WTC11 (cell line): ENCODE data around the gene ABAT. TPM values are rescaled to one million over a fixed set of nuclear protein-coding genes. Genes with fewer than 3 reads are reported as not detected.
A peak's percentile ranks its signal among the peaks of the same experiment; 100 is the strongest.
"Not testable (repeated sequence)": the region's sequence is repeated elsewhere in the genome, so short reads cannot be mapped to it uniquely, and the experiment has no call there.

ENCODE experiments used
- ATAC-seq: fragments of 200-7000 bp; cut with Tn5 transposase; 2 replicates; pipeline ENCODE4 v1.10.0; 2021; ENCODE audit warnings: mild to moderate bottlenecking, moderate library complexity
- CTCF ChIA-PET: fragments of 300-600 bp; sonication (Branson Sonifier 250); formaldehyde crosslinking; loops from one replicate; lab custom pipeline; 2021; ENCODE audit warnings: antibody characterized with exemption; lab: Charles Lee
- POLR2A ChIA-PET: fragments of 350-600 bp; sonication (Branson Sonifier 250); formaldehyde crosslinking; loops from one replicate; lab custom pipeline; 2021; ENCODE audit warnings: antibody characterized with exemption; lab: Charles Lee
- DNase-seq: peaks from one replicate; pipeline ENCODE4 v3.0.0; 2021; ENCODE audit warnings: low spot score
- H3K27ac Mint-ChIP-seq: 2 replicates; pipeline ENCODE4 v1.8.0; 2021; ENCODE audit warnings: mixed read lengths
- H3K27me3 Mint-ChIP-seq: 2 replicates; pipeline ENCODE4 v1.8.0; 2021; ENCODE audit warnings: low read depth, mild to moderate bottlenecking, moderate library complexity, mixed read lengths
- H3K36me3 Mint-ChIP-seq: 2 replicates; pipeline ENCODE4 v1.8.0; 2021; ENCODE audit warnings: mixed read lengths
- H3K4me1 Mint-ChIP-seq: 2 replicates; pipeline ENCODE4 v1.8.0; 2022; ENCODE audit warnings: mixed read lengths
- H3K4me3 Mint-ChIP-seq: 2 replicates; pipeline ENCODE4 v1.8.0; 2021; ENCODE audit warnings: mild to moderate bottlenecking, moderate library complexity, mixed read lengths
- H3K9me3 Mint-ChIP-seq: 2 replicates; pipeline ENCODE4 v1.8.0; 2021; ENCODE audit warnings: mixed read lengths
- CDX4 ChIP-seq: fragments of 250-450 bp; sonication (Bioruptor Pico); IDR thresholded peaks from 2 replicates; pipeline ENCODE4 v1.9.0; 2021; ENCODE audit warnings: moderate library complexity, mild to moderate bottlenecking, inconsistent platforms, borderline replicate concordance
- CTCF ChIP-seq: fragments of 200-600 bp; IDR thresholded peaks from 2 replicates; pipeline ENCODE4 v1.8.0; 2022; ENCODE audit warnings: antibody characterized with exemption
- GABPB1 ChIP-seq: sonication (generic); formaldehyde crosslinking; IDR thresholded peaks from 2 replicates; pipeline ENCODE4 v1.8.1; 2023; ENCODE audit warnings: mild to moderate bottlenecking, missing genetic modification reagents
- GTF2I ChIP-seq: fragments of 250-450 bp; sonication (Bioruptor Pico); conservative IDR thresholded peaks from 2 replicates; pipeline ENCODE4 v1.4.0; 2021; ENCODE audit warnings: mild to moderate bottlenecking
- JUN ChIP-seq: sonication (generic); formaldehyde crosslinking; IDR thresholded peaks from 2 replicates; pipeline ENCODE4 v1.8.0; 2023; ENCODE audit warnings: mild to moderate bottlenecking, missing genetic modification reagents
- MAX ChIP-seq: sonication (generic); formaldehyde crosslinking; IDR thresholded peaks from 2 replicates; pipeline ENCODE4 v1.8.0; 2022; ENCODE audit warnings: mild to moderate bottlenecking, missing genetic modification reagents
- NR2C2 ChIP-seq: sonication (generic); formaldehyde crosslinking; IDR thresholded peaks from 2 replicates; pipeline ENCODE4 v1.8.0; 2022; ENCODE audit warnings: mild to moderate bottlenecking, missing genetic modification reagents
- OVOL2 ChIP-seq: fragments of 250-450 bp; sonication (Bioruptor Pico); IDR thresholded peaks from 2 replicates; pipeline ENCODE4 v1.9.0; 2021; ENCODE audit warnings: mild to moderate bottlenecking, borderline replicate concordance
- PRRX2 ChIP-seq: fragments of 250-450 bp; sonication (Bioruptor Pico); IDR thresholded peaks from 2 replicates; pipeline ENCODE4 v1.8.0; 2021; ENCODE audit warnings: mild to moderate bottlenecking
- STAT6 ChIP-seq: sonication (generic); formaldehyde crosslinking; conservative IDR thresholded peaks from 2 replicates; pipeline ENCODE4 v1.8.1; 2023; ENCODE audit warnings: mild to moderate bottlenecking, low read depth, missing genetic modification reagents, moderate library complexity
- USF1 ChIP-seq: sonication (generic); formaldehyde crosslinking; IDR thresholded peaks from 2 replicates; pipeline ENCODE4 v1.8.0; 2022; ENCODE audit warnings: mild to moderate bottlenecking, missing genetic modification reagents
- ZBTB43 ChIP-seq: sonication (generic); formaldehyde crosslinking; IDR thresholded peaks from 2 replicates; pipeline ENCODE4 v1.8.1; 2023; ENCODE audit warnings: mild to moderate bottlenecking, missing genetic modification reagents
- ZMAT4 ChIP-seq: fragments of 250-450 bp; sonication (Bioruptor Pico); IDR thresholded peaks from 2 replicates; pipeline ENCODE4 v1.9.0; 2021; ENCODE audit warnings: mild to moderate bottlenecking
- ZSCAN18 ChIP-seq: fragments of 250-450 bp; sonication (Bioruptor Pico); IDR thresholded peaks from 2 replicates; pipeline ENCODE4 v2.1.2; 2022; ENCODE audit warnings: mild to moderate bottlenecking, moderate library complexity
- total RNA-seq: library from RNA; stranded (reverse); gene quantifications from 3 replicates; pipeline ENCODE4 v1.2.3, GENCODE V29; 2021

The ABAT gene
- total RNA-seq, 1 experiment from 2014 or later = 6.6 TPM

- TF ChIP-seq MAX (CRISPR knock-in tag) (no peak), ZMAT4 (CRISPR knock-in tag) (no peak), STAT6 (CRISPR knock-in tag) (no peak), ZBTB43 (CRISPR knock-in tag) (no peak)
Observed at GRCh38 chr16:8649829-8650554, 24.4 kb upstream of the ABAT start (continued).

- CTCF ChIA-PET = interaction anchor here (0.6 to 2.5 kb wide), 22 partner anchors 8 to 632 kb away, joined by 3 to 20 read pairs (median 4); partner anchors contain the start of genes ABAT, PMM2 and TMEM186
- peaks cover 17% of the 10 kb centered on the region for H3K36me3 Mint-ChIP-seq
- POLR2A ChIA-PET, H3K9me3 Mint-ChIP-seq, H3K4me3 Mint-ChIP-seq, H3K27ac Mint-ChIP-seq, H3K27me3 Mint-ChIP-seq: not testable (repeated sequence)
- ATAC-seq (peak; percentile 78), DNase-seq (peak; percentile 45)
- H3K4me1 Mint-ChIP-seq = peaks cover 11% of the 10 kb centered on the region; the same call in 1 of the 2 replicates
Observed at GRCh38 chr16:8651958-8652357, 22.5 kb upstream of the ABAT start.

- Mint-ChIP-seq H3K9me3 (no peaks in the 10 kb centered on the region), H3K4me1 (peaks cover 11% of the 10 kb centered on the region; the same call in 1 of the 2 replicates), H3K27ac (no peak overlapping the region), H3K4me3 (no peak overlapping the region), H3K27me3 (no peaks in the 10 kb centered on the region; the same call in none of the 2 replicates)
- peak; percentile 82 for ATAC-seq
- CTCF ChIA-PET = interaction anchor here (0.6 to 2.3 kb wide), 10 partner anchors 10 to 210 kb away, joined by 3 to 13 read pairs (median 4); partner anchors contain the start of gene ABAT
- TF ChIP-seq GABPB1 (CRISPR knock-in tag) (0 out of 2 replicates have a peak, but pooled peaks have one; percentile 23), ZSCAN18 (CRISPR knock-in tag) (no peak), CTCF (peak; percentile 46)
- TF ChIP-seq, all 79 proteins: peak for 2
- POLR2A ChIA-PET = no interaction called here
- H3K36me3 Mint-ChIP-seq = no peaks in the 10 kb centered on the region
- DNase-seq = peak; percentile 57
Observed at GRCh38 chr16:8655184-8655717, 19.2 kb upstream of the ABAT start.

- POLR2A ChIA-PET = interaction anchor here (0.7 kb wide), 1 partner anchor 51 kb away, joined by 4 read pairs; no protein-coding TSS in a partner anchor
- CTCF ChIA-PET = interaction anchor here (1.1 to 2.3 kb wide), 5 partner anchors 21 to 89 kb away, joined by 3 to 13 read pairs (median 5); no protein-coding TSS in a partner anchor
- Mint-ChIP-seq H3K4me1 (peaks cover 11% of the 10 kb centered on the region), H3K9me3 (no peaks in the 10 kb centered on the region), H3K36me3 (no peaks in the 10 kb centered on the region), H3K27me3 (no peaks in the 10 kb centered on the region; the same call in none of the 2 replicates), H3K27ac (no peak overlapping the region), H3K4me3 (no peak overlapping the region)
- no peak for ATAC-seq
- DNase-seq = no peak
- no peak for TF ChIP-seq PRRX2
- no peak for TF ChIP-seq OVOL2 (CRISPR knock-in tag)
- no peak for TF ChIP-seq GTF2I (CRISPR knock-in tag)
- TF ChIP-seq NR2C2 (CRISPR knock-in tag) = no peak
- TF ChIP-seq USF1 (CRISPR knock-in tag) = no peak
- no peak for TF ChIP-seq JUN
- TF ChIP-seq CTCF = no peak
- TF ChIP-seq CDX4 (CRISPR knock-in tag) = no peak
Observed at GRCh38 chr16:8656376-8656775, 18.0 kb upstream of the ABAT start.
